GM21390 (cell line): ENCODE results near the gene DEFB113.
"Not testable (repeated sequence)": the region's sequence is repeated elsewhere in the genome, so short reads cannot be mapped to it uniquely, and the experiment has no call there.

Source experiments
- ATAC-seq: cut with Tn5 transposase; IDR thresholded peaks from one replicate; pipeline ENCODE4 v1.9.1; 2021; ENCODE audit not compliant: unreplicated experiment

Gene DEFB113

DNA sequence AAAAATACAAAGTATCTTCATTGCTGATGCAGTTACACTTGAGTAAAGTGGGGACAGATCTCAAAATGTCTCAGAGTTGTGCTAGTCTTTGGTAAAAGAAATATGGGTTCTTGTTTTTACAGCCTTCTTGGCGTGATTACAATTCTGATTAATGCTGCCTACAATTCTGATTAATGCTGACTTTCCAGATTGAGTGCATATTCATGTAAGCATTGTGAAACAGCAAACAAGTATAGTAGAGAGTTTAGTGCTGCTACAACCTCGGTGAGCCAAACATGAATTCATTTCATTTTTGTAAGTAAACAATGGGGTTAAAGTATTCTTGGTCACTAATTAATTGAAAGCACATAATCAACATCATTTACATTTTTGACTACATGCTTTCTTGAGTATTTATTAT lies at the start of gene DEFB113:
TSS of gene DEFB113 (minus strand) at position 21 of the 400 bp plus-strand sequence. CDS start at position 21, 0 bp downstream.
- no peak for ATAC-seq

GRCh38 chr6:50007819-50008218 lies 38.4 kb upstream of the DEFB113 start:
- ATAC-seq: no peak

DNA sequence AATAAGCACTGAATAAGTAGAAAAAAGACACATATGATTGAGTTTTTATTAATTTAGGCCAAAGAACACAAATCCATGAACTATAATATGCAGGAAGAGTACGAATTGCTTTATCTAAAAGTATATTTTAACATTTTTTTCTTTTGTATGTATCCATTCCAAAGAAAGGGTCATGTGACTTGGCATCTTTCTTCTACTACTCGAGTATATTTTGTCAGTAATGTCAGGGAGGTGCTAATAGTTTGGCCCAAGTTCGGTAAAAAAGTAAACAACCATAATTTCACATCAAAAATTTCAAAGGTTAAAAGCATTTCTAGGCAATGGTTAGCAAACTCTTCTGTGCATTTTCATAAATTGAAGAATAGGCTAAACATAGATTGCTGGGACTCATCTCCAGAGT lies 33.7 kb upstream of the DEFB113 start:
- ATAC-seq: no peak

DNA sequence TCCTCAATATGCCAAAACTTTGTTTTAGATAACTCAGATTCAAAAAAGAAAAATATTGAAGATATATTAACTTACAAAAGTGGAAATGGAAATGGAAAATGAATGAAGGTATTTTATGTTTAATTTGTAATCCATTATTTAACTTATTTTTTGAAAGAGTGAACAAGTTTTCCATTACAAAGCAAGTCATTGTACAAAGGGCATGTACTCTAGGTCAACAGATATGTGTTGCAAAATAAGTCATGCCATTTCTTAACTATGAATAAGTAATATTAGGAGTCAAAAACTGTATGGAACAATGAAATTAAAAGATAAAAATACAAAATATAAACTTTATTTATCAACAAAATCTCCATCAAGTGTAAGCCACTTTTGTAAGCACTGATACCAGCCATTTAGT lies 25.9 kb upstream of the DEFB113 start:
- no peak for ATAC-seq

DNA sequence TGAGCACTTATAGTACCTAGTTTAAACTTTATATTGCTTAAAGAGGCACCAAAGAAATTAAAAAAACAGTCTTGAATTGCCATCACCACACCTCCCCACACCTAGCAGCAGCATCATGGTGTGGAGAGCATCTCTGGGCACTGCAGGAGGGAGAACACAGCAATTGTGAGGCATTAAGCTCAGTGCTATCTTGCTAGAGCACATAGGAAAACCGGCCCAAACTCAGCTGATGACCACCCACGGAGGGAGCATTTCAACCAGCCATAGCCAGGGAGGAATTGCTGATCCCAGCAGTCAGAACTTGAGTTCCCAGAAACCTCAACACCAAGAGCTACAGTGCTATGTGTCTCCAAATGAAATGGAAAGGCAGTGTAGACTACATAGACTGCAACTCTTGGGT lies 19.5 kb upstream of the DEFB113 start:
- ATAC-seq: no peak

GRCh38 chr6:49987749-49988148 lies 18.3 kb upstream of the DEFB113 start:
- ATAC-seq: no peak

DNA sequence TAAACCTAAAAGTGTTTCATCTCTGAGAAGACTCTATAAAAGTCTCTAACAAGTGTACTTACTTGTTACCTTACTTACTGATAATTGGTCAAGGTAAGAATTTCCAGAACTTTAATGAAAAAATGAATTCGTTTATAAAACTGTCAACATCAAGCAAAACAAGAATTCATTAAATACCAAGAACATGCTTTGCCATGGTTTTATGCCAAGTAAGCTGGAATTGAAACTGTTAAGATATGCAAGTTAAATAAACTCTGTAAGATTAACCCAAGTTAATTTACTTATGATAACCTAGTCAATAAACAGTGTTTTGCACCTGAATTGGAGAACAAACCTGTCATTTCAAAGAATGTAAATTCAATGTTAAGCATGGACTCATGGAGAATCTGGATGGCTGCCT lies 17.1 kb upstream of the DEFB113 start:
- no peak for ATAC-seq

DNA sequence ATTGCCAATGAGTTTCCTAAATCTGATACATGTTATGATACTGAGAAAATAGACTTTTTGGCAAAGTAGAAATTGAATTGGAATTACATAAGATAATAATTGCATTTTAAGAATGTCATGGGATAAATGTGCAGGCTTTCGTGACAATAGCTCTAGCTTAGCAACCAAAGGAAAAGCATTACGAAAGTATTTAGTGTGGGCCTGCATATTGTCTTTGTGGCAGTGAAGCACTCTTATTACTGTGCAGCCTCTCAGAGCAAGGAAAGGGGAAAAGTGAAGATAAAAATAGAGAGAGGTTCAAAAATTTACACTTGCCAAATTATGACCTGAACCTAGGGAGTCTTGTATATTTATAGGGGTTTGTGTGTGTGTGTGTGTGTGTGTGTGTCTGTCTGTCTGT lies 12.6 kb upstream of the DEFB113 start:
- ATAC-seq: no peak

- peak; percentile 40 for ATAC-seq
Observed at GRCh38 chr6:49980898-49981297, 11.5 kb upstream of the DEFB113 start.

DNA sequence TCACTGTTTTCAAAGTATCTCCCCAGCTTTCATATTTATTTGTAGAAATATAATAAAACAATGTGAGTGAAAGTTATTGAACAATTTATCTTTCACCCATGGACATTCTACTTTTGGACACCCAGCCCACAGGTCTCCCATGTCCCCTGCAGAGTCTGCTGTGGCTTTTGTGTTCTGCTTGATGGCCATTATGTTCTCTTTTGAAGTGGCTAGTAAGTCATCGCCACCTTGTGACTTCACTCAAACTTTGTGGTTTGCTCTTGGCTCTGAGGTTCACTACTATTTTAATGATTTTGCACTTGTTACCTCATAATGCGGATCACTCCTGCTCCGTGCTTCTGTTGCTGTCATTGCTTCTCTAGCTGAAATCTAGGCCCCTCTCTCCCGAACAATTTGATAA lies 10.2 kb upstream of the DEFB113 start:
- ATAC-seq: no peak

- ATAC-seq: peak; percentile 54
Observed at GRCh38 chr6:49978332-49979226, 9.2 kb upstream of the DEFB113 start.

GRCh38 chr6:49966823-49967222 lies 2.6 kb downstream of the DEFB113 start:
- ATAC-seq: no peak

- no peak for ATAC-seq
Observed at GRCh38 chr6:49966334-49966733, 3.1 kb downstream of the DEFB113 start.

DNA sequence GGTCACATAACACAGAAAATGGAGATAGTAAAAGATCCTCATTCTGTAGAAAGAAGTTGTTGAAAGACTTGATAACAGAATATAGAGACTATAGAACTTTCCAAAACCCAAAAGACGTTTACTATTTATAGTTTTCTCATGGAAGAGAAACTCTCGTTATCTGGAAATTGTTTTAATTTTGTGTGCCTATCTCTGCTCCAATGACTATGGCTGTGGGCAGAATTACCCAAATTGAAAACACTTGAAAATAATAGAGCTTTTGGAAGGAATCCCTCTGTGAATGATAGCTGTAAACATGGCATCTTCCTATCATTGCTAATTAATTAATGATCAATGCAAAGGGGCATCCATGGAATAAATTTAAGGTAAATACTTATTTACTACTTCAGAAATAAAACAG lies 5.4 kb downstream of the DEFB113 start, which contains the start of gene DEFB114:
TSS of gene DEFB114 (minus strand) at position 101 of the 400 bp plus-strand sequence. CDS start at position 42, 59 bp downstream.
- ATAC-seq: no peak

- no peak for ATAC-seq
Observed at GRCh38 chr6:49958180-49958579, 11.2 kb downstream of the DEFB113 start.

DNA sequence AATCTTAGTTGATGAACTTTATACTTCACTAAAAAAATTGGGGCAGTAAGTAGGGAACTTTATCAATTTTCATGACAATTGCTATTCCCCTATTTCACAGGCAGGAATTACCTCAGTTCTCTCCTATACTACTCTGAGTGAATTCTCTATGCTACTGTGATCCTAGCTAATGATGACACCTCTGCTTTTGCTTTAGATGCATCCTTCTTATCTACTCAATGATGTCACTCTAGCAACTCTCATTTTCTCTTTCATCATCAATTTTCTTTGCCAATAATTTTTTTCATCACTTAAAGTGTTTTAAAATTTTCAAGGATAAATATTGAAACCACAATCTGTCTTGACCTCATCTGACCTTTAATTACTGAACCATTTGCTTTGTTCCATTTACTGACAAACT lies 13.6 kb downstream of the DEFB113 start:
- ATAC-seq: no peak

DNA sequence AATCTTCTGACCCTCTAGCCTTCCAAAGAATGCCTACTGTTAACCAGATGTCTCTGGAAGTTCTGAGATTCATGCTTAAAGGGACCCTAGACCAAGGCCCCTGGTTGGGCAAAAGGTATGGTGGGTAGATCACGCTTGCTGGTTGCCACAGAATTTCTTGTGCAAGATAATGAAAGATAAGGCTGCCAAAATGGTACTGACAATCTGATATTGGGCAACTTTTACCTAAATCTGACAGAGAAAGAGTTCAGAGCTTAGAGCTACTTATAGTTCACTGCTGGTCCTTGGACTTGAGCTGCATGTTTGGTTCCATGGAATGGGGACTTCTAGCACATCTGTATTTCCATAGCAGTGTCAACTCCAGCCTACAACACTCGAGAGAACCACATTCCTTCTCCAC lies 17.5 kb downstream of the DEFB113 start:
- ATAC-seq: no peak

DNA sequence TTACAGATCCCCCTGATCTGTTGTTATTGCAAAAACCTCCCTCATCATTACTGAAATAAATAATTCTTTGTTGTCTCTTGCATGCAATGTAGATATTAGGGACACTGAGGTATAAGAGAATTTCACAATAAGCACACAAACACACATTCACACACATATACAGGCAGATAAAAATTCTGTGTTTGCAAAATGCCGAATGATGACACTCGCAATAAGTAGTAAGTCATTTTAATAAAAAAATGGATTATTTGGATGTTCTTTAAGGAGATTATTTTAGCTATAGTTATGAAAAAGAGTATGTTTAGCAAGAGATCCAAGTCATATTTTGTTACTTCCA lies 19.0 kb downstream of the DEFB113 start:
- ATAC-seq: no peak

- no peak for ATAC-seq
Observed at GRCh38 chr6:49949062-49949461, 20.4 kb downstream of the DEFB113 start.

GRCh38 chr6:49946835-49947234 lies 22.6 kb downstream of the DEFB113 start:
- ATAC-seq: no peak

DNA sequence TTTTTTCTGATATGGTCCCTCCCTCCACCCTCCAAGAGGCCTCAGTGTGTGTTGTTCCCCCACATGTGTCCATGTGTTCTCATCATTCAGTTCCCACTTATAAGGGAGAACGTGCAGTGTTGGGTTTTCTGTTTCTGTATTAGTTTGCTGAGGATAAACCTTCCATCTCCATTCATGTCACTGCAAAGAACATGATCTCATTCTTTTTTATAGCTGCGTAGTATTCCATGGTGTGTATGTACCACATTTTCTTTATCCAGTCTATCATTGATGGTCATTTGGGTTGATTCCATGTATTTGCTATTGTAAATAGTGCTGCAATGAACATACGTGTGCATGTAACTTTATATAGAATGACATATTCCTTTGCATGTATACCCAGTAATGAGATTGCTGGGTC lies 25.4 kb downstream of the DEFB113 start:
- not testable (repeated sequence) for ATAC-seq

DNA sequence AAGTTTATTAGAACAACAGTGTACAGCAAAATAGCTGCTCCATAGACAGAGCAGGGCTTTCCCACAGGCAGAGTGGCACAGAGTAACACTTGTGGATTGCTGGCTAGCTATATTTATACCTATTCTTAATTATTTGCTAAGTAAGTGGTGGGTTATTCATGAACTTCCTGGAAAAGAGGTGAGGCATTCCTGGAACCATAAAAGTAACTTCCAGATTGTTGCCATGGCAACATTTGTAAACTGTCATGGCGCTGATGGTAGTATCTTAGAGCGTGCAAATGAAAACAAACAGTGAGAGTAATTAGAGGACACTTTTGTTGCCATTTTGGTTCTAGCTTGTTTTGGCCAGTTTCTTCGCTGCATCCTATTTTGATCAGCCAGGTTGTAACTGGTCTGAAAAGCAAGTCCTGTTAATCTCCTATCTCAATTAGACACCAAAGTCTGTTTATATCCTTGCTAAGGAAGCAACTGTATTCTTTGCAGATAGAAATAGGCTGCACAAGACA lies 29.4 kb downstream of the DEFB113 start:
- ATAC-seq: no peak

- ATAC-seq: no peak
Observed at GRCh38 chr6:49937811-49938210, 31.6 kb downstream of the DEFB113 start.
